ENCODE results near the gene NLRC3. TPM values are rescaled to one million over a fixed set of nuclear protein-coding genes. Genes with fewer than 3 reads are reported as not detected.

Gene NLRC3
- total RNA-seq, 4 donors from 2014 or later = 0.59 to 0.90 (median 0.75) TPM

GRCh38 chr16:3575491-3575890, 1.7 kb downstream of the NLRC3 start:
- Histone ChIP-seq H3K4me3 (no peak overlapping the region), H3K9me3 (peaks cover 0 to 9% (median 0%) of the 10 kb centered on the region in 4 donors), H3K27ac (no peak overlapping the region), H3K4me1 (peaks cover 0 to 14% (median 5%) of the 10 kb centered on the region in 4 donors), H3K36me3 (peaks cover 0 to 3% (median 0%) of the 10 kb centered on the region in 3 donors), H3K27me3 (peaks cover 0 to 25% of the 10 kb centered on the region in 2 donors)
- TF ChIP-seq, protein P1, sequence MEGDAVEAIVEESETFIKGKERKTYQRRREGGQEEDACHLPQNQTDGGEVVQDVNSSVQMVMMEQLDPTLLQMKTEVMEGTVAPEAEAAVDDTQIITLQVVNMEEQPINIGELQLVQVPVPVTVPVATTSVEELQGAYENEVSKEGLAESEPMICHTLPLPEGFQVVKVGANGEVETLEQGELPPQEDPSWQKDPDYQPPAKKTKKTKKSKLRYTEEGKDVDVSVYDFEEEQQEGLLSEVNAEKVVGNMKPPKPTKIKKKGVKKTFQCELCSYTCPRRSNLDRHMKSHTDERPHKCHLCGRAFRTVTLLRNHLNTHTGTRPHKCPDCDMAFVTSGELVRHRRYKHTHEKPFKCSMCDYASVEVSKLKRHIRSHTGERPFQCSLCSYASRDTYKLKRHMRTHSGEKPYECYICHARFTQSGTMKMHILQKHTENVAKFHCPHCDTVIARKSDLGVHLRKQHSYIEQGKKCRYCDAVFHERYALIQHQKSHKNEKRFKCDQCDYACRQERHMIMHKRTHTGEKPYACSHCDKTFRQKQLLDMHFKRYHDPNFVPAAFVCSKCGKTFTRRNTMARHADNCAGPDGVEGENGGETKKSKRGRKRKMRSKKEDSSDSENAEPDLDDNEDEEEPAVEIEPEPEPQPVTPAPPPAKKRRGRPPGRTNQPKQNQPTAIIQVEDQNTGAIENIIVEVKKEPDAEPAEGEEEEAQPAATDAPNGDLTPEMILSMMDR (IDR thresholded peaks at IDR 0.05) = no peak
- no peak for TF ChIP-seq POLR2A (IDR thresholded peaks at IDR 0.05)
- no peak for TF ChIP-seq EP300 (IDR thresholded peaks at IDR 0.05)
- WGBS, 2 donors = 75 to 79% methylated on average over 9 to 12 of the region's 13 CpGs
- DNase-seq (ENCODE audit: low spot score in 2 of 2) = no peak

GRCh38 chr16:3574195-3574594, 3.0 kb downstream of the NLRC3 start:
- H3K4me1 ChIP-seq = peaks cover 0 to 9% (median 2%) of the 10 kb centered on the region in 4 donors
- WGBS, 2 donors = 81 to 92% methylated on average over 14 of the region's 14 CpGs
- H3K36me3 ChIP-seq = peaks cover 0 to 11% (median 0%) of the 10 kb centered on the region in 3 donors
- H3K4me3 ChIP-seq = no peak overlapping the region
- TF ChIP-seq EP300 (IDR thresholded peaks at IDR 0.05) (no peak), POLR2A (IDR thresholded peaks at IDR 0.05) (no peak)
- TF ChIP-seq, protein P1 (IDR thresholded peaks at IDR 0.05) = no peak
- H3K9me3 ChIP-seq = peaks cover 0 to 16% (median 0%) of the 10 kb centered on the region in 4 donors
- no peak for DNase-seq (ENCODE audit: low spot score in 2 of 2)
- H3K27me3 ChIP-seq = peaks cover 0 to 25% of the 10 kb centered on the region in 2 donors
- H3K27ac ChIP-seq = no peak overlapping the region

- Histone ChIP-seq H3K4me1 (no peaks in the 10 kb centered on the region), H3K4me3 (no peak overlapping the region), H3K36me3 (peaks cover 0 to 11% (median 0%) of the 10 kb centered on the region in 3 donors), H3K9me3 (peaks cover 0 to 16% (median 0%) of the 10 kb centered on the region in 4 donors), H3K27me3 (peaks cover 0 to 22% of the 10 kb centered on the region in 2 donors), H3K27ac (no peak overlapping the region)
- DNase-seq (ENCODE audit: low spot score in 2 of 2) = no peak
- TF ChIP-seq POLR2A (IDR thresholded peaks at IDR 0.05) = no peak
- no peak for TF ChIP-seq EP300 (IDR thresholded peaks at IDR 0.05)
- TF ChIP-seq, protein P1 (IDR thresholded peaks at IDR 0.05) = no peak
- 78 to 80% methylated on average over 9 of the region's 9 CpGs for WGBS, 2 donors
Observed at GRCh38 chr16:3573146-3573815, 3.9 kb downstream of the NLRC3 start.

DNA sequence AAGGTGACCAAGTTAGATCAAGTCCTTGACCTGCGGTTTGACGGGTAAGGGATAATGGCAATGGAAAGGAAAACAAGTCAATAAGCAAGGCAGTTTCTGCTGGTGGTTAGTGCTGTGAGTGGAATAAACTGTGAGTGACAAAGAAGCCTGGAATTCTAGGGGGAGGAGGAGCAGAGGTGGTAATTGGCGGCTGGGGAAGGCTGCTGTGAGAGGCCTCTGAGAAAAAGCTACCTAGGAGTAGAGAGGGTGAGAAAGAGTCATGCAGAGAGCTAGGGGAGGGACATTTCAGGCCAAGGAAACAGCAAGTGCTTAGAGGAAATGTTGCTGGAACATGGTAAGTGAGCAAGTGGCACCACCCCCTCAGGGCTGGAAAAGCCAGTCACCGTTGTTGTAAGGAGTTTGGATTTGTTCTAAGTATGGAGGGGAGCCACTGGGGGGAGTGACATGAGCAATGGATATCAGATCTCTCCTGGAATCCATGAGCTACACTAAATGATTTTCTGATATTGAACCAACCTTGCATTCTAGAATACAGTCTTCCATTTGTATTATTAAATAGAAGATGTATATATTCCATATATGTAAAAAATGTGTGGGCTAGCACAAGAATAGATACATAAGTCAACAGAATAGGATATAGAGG, 6.7 kb downstream of the NLRC3 start:
- Histone ChIP-seq H3K4me1 (no peaks in the 10 kb centered on the region), H3K36me3 (peaks cover 0 to 11% (median 0%) of the 10 kb centered on the region in 3 donors), H3K9me3 (peaks cover 0 to 16% (median 0%) of the 10 kb centered on the region in 4 donors), H3K4me3 (no peak overlapping the region), H3K27me3 (no peaks in the 10 kb centered on the region), H3K27ac (no peak overlapping the region)
- DNase-seq (ENCODE audit: low spot score in 2 of 2) = no peak
- TF ChIP-seq EP300 (IDR thresholded peaks at IDR 0.05) (no peak), POLR2A (IDR thresholded peaks at IDR 0.05) (no peak)
- TF ChIP-seq, protein P1 (IDR thresholded peaks at IDR 0.05) = no peak
- 61 to 73% methylated on average over 4 of the region's 4 CpGs for WGBS, 2 donors

DNA sequence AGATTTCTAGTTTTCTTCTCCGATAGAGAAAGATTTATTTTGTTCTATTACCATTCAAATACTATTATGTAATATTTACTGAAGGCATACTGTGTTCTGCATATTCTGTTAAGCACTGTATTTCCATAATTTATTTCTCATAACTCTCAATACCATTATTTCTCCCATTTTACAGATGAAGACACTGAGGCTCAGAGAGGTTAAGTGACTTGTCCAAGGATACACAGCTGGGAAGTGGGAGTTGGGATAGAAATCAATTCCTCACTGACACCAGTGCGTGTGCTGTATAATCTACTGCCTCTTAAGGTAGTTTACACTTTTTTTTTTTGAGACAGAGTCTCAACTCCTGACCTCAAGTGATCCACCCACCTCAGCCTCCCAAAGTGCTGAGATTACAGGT, 7.4 kb downstream of the NLRC3 start:
- WGBS, 2 donors = 94 to 95% methylated on average over 2 of the region's 2 CpGs

More for the DNA sequence above, 7.4 kb downstream of the NLRC3 start:
- Histone ChIP-seq H3K36me3 (peaks cover 0 to 11% (median 0%) of the 10 kb centered on the region in 3 donors), H3K4me1 (no peaks in the 10 kb centered on the region), H3K27ac (no peak overlapping the region), H3K9me3 (peaks cover 0 to 16% (median 0%) of the 10 kb centered on the region in 4 donors), H3K27me3 (no peaks in the 10 kb centered on the region), H3K4me3 (no peak overlapping the region)
- no peak for DNase-seq (ENCODE audit: low spot score in 2 of 2)
- TF ChIP-seq EP300 (IDR thresholded peaks at IDR 0.05) (no peak), POLR2A (IDR thresholded peaks at IDR 0.05) (no peak)
- TF ChIP-seq, protein P1 (IDR thresholded peaks at IDR 0.05) = no peak
